Mucosa of rectum (tissue), 2 donors: ENCODE measurements around the gene ARMH3.

Source experiments
- H3K27ac ChIP-seq, 2 donors: one replicate each; pipeline ENCODE4 v1.7.0; 2013; ENCODE audit warnings: inconsistent platforms in 2 of 2, low read depth in 2 of 2, low read length in 2 of 2
- H3K27me3 ChIP-seq, 2 donors: one replicate each; pipeline ENCODE4 v1.7.0; 2013; ENCODE audit warnings: low read length in 2 of 2; ENCODE audit not compliant: control insufficient read depth in 2 of 2, insufficient read depth in 2 of 2
- H3K36me3 ChIP-seq, 2 donors: one replicate each; pipeline ENCODE4 v1.7.0; 2013; ENCODE audit warnings: low read length in 2 of 2; ENCODE audit not compliant: control insufficient read depth in 2 of 2, insufficient read depth in 2 of 2
- H3K4me1 ChIP-seq, 2 donors: one replicate each; pipeline ENCODE4 v1.7.0; 2013; ENCODE audit warnings: low read length in 2 of 2, mild to moderate bottlenecking in 1 of 2; ENCODE audit not compliant: control insufficient read depth in 2 of 2, insufficient read depth in 2 of 2
- H3K4me3 ChIP-seq, 2 donors: one replicate each; pipeline ENCODE4 v1.7.0; 2013; ENCODE audit warnings: low read length in 2 of 2
- H3K9ac ChIP-seq, 2 donors: one replicate each; pipeline ENCODE4 v1.7.0; 2013; ENCODE audit warnings: low read length in 2 of 2, low read depth in 1 of 2, mild to moderate bottlenecking in 1 of 2
- H3K9me3 ChIP-seq, 2 donors: one replicate each; pipeline ENCODE4 v1.7.0; 2013; ENCODE audit warnings: low read length in 2 of 2; ENCODE audit not compliant: control insufficient read depth in 2 of 2
- donor health status: healthy.
- donor health status: Normal muscosa, but diverticular disease.

Gene ARMH3

DNA sequence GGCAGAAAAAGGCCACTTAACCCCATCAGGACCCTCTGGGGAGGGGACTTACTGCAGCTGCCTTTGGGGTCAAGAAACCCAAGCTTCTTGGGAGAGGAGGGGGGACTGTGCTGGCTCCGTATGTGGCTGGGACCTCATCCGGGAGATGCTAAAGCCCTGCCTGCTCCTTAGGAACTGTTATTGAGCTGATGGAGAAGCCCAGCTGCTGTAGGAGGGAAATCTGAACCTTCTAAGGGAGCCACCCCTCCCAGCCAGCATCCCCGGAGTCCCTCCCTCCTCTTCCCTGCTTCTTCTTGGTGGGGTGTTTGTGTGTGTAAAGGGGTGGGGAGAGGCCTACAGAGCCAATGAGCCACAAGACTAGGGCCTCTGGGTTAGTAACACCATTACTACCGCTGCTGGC, 220.6 kb downstream of the ARMH3 start:
- Histone ChIP-seq H3K9me3 (no peaks in the 10 kb centered on the region), H3K4me3 (no peak overlapping the region), H3K4me1 (peaks cover 13 to 16% of the 10 kb centered on the region in 2 donors), H3K36me3 (no peaks in the 10 kb centered on the region), H3K27ac (no peak overlapping the region), H3K9ac (no peak overlapping the region), H3K27me3 (no peaks in the 10 kb centered on the region)

DNA sequence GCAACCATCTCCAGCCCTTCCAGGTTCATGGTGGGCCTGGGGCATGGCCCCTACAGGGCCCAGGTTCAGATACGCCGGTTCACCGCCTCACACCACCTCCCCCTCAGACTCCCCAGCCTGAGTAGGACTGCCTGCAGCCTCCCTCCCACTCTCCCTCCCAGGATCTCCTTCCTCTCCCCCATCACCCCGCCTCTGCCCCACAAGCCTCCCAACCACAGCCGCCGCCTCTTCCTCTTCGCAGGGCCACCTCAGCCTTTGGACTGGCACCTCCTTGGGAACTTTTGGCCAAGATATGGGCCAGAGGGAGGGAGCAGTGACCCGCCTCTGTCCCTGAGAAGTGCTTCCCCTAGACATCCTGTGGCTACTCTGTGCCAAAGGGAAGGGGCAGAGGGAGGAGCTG, 221.6 kb downstream of the ARMH3 start:
- Histone ChIP-seq H3K4me1 (peaks cover 12 to 17% of the 10 kb centered on the region in 2 donors), H3K4me3 (no peak overlapping the region), H3K27ac (no peak overlapping the region), H3K9me3 (no peaks in the 10 kb centered on the region), H3K27me3 (no peaks in the 10 kb centered on the region), H3K36me3 (no peaks in the 10 kb centered on the region), H3K9ac (no peak overlapping the region)

DNA sequence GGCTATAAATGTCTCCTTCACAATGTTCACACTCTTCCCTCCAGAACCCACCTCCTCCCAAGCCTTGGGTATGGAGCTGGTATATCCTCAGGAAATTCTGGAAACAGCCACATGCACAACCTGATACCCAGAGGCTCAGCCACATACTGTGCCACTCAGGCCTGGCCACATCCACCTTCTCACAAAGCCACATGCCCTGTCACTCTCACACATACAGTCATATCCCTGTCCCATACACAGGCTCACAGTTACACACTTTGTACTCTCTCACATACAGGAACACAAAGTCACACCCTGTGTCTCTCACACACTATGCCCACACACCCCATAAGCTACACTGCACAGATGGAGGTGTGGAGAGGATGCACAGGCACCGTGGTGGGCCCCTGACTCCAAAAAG, 222.5 kb downstream of the ARMH3 start:
- Histone ChIP-seq H3K27me3 (no peaks in the 10 kb centered on the region), H3K9ac (no peak overlapping the region), H3K27ac (no peak overlapping the region), H3K4me3 (no peak overlapping the region), H3K36me3 (no peaks in the 10 kb centered on the region), H3K9me3 (no peaks in the 10 kb centered on the region), H3K4me1 (peaks cover 10 to 17% of the 10 kb centered on the region in 2 donors)

DNA sequence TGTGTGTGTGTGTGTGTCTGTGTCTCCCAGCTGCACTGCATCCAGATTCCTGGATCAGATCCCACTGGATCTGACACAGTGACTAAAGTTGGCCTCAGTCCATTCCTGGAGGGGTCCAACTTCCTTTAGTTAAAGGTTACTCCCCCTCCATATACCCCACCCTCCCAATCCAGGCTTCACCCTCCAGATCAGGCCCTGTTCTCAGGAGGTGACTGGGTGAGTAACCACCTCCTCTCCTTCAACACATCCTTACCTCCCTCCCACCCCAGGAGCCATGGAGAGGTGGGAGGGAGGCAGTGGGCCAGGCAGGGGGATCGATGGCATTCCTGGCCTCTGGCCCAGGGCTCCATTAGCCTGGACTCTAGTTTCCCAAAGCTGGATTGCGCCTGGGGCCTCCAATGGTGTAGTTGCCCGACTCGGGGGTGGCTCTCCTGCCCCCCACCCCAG, 223.6 kb downstream of the ARMH3 start:
- no peak overlapping the region for H3K27ac ChIP-seq
- H3K36me3 ChIP-seq: peaks cover 0 to 3% of the 10 kb centered on the region in 2 donors
- no peaks in the 10 kb centered on the region for H3K27me3 ChIP-seq
- no peak overlapping the region for H3K4me3 ChIP-seq
- no peak overlapping the region for H3K9ac ChIP-seq
- peaks cover 10 to 17% of the 10 kb centered on the region in 2 donors for H3K4me1 ChIP-seq
- no peaks in the 10 kb centered on the region for H3K9me3 ChIP-seq

DNA sequence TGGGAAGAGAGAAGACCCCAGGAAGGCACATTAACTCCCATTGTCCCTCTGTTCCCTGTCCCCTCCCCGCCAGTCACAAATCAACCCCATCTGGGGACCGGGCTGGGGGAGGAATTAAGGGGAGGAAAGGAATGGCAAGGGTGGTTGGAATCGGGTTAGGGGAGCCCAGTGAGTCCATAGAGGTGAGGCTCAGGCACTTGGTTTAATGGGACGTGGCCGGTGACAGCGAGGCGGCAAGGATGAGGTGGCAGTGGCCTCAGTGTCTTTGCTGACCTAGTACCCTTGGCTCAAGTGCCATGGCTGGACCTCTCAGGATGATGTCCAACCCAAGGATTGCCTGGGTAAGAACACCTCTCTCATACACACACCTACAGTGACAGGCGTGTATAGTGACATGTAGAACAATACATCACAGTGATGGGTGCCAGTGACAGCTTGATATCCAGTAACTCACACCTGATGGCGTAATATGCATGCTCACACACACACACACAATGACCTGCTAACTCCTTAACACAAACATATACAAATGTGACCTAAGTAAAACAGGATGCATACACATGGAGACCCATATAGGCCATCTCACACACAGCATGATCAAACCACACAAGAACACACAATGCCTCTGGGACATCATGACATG, 224.7 kb downstream of the ARMH3 start:
- H3K4me3 ChIP-seq: peak overlapping the region; percentile 69 to 75

DNA sequence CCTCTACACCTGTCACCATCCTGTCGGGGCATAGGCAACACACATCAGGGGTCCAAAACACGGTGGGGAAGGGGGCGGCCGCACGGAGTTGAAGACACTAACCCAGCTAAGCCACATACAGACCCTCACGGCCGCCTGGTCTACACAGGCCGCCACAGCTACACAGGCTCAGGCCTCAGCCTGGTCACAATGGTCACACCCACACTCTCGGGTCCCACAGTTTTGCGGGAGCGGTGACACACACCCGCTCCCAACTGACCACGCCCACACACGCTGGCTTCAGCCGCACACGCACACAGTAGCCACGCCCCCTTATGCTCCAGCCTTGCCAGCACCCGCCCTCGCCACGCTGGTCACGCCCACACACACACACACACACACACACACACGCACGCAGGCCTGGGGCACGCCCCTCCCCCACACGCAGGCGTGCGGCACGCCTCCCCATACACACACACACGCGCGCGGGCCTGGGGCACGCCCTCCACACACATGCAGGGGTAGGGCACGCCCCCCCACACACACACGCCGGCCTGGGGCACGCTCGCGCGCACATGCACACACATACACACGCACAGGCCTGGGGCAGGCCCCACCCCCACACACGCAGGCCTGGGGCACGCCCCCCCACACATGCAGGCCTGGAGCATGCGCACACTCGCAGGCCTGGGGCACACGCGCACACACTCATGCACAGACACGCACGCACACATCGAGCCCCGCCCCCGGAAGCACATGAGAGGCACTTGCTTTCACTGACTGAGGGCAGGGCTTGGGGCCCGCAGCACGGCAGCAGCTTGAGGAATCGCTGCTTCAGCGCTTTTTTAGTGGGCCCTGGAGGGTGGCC, 225.4 kb downstream of the ARMH3 start:
- H3K4me1 ChIP-seq: peaks cover 10 to 17% of the 10 kb centered on the region in 2 donors
- H3K27me3 ChIP-seq: no peaks in the 10 kb centered on the region
- H3K4me3 ChIP-seq: peak overlapping the region; percentile 69 to 75
- H3K9me3 ChIP-seq: no peaks in the 10 kb centered on the region
- H3K36me3 ChIP-seq: peaks cover 0 to 3% of the 10 kb centered on the region in 2 donors
- H3K9ac ChIP-seq: peak overlapping the region; percentile 58 to 74
- peak overlapping the region; percentile 60 to 85 for H3K27ac ChIP-seq

More for the DNA sequence above, 224.7 kb downstream of the ARMH3 start:
- H3K9me3 ChIP-seq: no peaks in the 10 kb centered on the region
- peaks cover 10 to 17% of the 10 kb centered on the region in 2 donors for H3K4me1 ChIP-seq
- H3K36me3 ChIP-seq: peaks cover 0 to 3% of the 10 kb centered on the region in 2 donors
- H3K27ac ChIP-seq: peak overlapping the region; percentile 58 to 85
- H3K27me3 ChIP-seq: no peaks in the 10 kb centered on the region
- H3K9ac ChIP-seq: peak overlapping the region; percentile 58 to 74

DNA sequence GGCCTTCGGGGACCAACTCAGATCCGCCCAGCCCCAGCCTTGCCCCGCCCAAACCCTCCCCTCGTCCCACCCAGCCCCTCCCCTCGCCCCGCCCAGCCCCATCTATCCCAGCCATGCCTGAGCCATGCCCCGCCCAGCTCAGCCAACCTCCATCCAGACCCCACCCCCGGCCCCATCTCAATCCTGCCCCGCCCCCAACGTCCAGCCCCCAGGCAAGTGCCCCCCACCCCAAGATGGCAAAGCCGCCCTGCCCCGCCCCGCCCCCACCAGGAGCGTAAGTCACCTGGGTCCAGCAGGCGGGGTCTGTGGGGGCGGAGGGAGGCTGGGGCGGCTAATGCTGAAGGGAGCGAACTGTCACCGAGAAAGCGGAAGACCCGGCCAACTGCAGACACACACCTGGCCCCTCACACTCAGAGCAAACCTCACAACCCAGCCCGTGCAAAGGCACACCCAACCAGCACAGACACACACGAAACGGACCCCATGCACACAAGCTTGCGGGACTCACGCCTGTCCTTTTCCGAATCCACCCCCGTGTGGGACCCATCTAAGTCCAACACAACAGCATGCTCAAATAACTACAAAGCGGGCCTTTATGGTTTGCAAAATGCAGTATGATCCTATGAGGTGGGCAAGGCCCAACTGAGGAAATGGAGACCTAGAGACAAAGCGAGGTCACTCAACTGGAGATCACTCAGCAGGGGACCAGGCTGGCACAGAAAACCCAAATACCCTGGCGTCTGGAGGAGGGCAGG, 226.2 kb downstream of the ARMH3 start:
- Histone ChIP-seq H3K27ac (peak overlapping the region; percentile 60 to 85), H3K4me3 (peak overlapping the region; percentile 69 to 75), H3K4me1 (peaks cover 10 to 17% of the 10 kb centered on the region in 2 donors), H3K36me3 (peaks cover 0 to 3% of the 10 kb centered on the region in 2 donors), H3K9ac (peak overlapping the region; percentile 49 to 58), H3K9me3 (no peaks in the 10 kb centered on the region), H3K27me3 (no peaks in the 10 kb centered on the region)

DNA sequence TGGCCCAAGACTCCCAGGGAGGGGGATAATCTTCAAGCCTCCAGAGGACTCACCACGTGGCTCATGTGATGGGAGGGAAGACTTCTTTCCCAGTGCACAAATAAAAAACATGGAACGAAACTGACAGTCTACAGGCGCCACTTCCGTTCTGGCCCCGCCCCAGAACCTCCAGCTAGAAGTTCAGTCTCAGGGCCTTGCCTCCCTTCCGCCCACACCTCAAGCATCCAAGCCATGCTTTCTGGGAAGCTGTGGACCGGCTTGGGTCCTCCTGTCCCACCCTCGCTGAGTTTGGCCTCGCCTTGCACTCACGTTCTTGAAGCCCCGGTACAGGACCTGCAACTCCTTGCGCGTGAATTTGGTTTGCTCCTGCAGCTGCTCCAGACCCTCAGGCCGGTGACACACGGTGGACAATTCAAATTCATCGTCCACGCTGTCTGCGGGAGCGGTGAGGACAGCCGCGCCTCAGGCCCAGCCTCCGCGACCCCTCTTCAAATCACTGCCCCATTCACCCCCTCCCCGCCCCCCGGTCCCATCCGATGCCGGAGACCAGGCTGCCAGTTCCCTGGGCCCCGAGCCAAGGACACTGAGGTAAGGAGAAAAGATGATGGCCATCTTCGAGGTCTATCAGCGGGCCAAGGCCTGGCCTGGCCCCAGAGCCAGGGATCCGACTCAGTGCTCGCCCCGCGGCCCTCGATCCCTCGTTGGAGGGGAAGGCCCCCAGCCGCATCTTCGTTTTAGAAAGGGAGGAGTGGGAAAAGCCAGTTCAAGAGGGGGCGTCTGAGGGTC, 227.0 kb downstream of the ARMH3 start:
- no peaks in the 10 kb centered on the region for H3K27me3 ChIP-seq
- peaks cover 10 to 17% of the 10 kb centered on the region in 2 donors for H3K4me1 ChIP-seq
- H3K4me3 ChIP-seq: no peak overlapping the region
- H3K27ac ChIP-seq: no peak overlapping the region
- H3K36me3 ChIP-seq: peaks cover 0 to 3% of the 10 kb centered on the region in 2 donors
- peak overlapping the region in 1 of 2 donors; percentile 23 for H3K9ac ChIP-seq
- H3K9me3 ChIP-seq: no peaks in the 10 kb centered on the region

DNA sequence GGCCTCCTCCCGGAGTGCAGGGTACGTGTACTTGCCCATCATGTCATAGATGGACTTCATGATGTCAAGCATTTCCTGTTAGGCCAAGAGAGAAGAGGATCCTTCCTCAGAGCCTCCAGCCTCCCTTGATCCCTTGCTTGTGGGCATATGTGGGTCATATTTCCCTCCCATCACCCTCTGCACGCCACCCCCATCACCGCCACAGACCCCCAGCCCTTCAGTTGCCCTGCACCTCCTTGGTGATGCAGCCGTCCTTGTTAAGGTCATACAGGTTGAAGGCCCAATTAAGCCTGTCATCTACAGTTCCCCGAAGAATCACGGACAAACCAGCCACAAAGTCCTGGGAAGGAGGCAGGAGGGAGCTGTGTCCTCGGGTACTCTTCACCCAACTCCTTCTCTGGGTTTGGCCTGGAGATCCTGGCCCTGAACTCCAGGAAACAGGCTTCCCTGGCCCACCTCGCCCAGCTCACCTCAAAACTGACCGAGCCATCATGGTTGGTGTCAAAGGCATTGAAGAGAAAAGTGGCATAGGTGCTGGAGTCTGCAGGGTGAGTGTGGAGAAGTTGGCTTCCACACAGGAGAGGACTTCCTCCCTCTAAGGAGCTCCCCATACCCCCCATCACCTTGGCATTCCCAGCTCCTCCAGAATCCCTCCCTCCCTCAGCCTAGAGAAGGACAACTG, 227.9 kb downstream of the ARMH3 start:
- no peak overlapping the region for H3K4me3 ChIP-seq
- H3K9ac ChIP-seq: no peak overlapping the region
- peaks cover 0 to 3% of the 10 kb centered on the region in 2 donors for H3K36me3 ChIP-seq
- H3K4me1 ChIP-seq: peaks cover 10 to 17% of the 10 kb centered on the region in 2 donors
- H3K27ac ChIP-seq: no peak overlapping the region
- H3K9me3 ChIP-seq: no peaks in the 10 kb centered on the region
- no peaks in the 10 kb centered on the region for H3K27me3 ChIP-seq
